CD4-positive, CD25-positive, alpha-beta regulatory T cell (primary cell): ENCODE measurements around the gene CALD1. TPM values are rescaled to one million over a fixed set of nuclear protein-coding genes. Genes with fewer than 3 reads are reported as not detected.

Experiments used
- ATAC-seq, 2 donors: fragments of 150-1000 bp; cut with Tn5 transposase; one replicate each; pipeline ENCODE4 v1.10.0; 2021; ENCODE audit warnings: low read depth in 2 of 2, moderate number of reproducible peaks in 2 of 2, moderate library complexity in 1 of 2
- DNase-seq, 3 donors: peaks; one replicate each; pipeline versions ENCODE4 v3.0.0 to v3.0.0-alpha.2; 2012 to 2022; ENCODE audit warnings: mixed read lengths in 1 of 3
- H3K27ac ChIP-seq: one replicate; pipeline ENCODE4 v1.7.0; 2013; ENCODE audit warnings: mild to moderate bottlenecking, low read length; ENCODE audit not compliant: insufficient read depth, poor library complexity, severe bottlenecking
- H3K27me3 ChIP-seq: one replicate; pipeline ENCODE4 v1.7.0; 2013; ENCODE audit warnings: low read length; ENCODE audit not compliant: control insufficient read depth, insufficient read depth
- H3K36me3 ChIP-seq: one replicate; pipeline ENCODE4 v1.7.0; 2013; ENCODE audit warnings: mild to moderate bottlenecking, low read length, moderate library complexity; ENCODE audit not compliant: control insufficient read depth, insufficient read depth
- H3K4me1 ChIP-seq: 2 replicates; pipeline ENCODE4 v1.7.0; 2013; ENCODE audit warnings: mild to moderate bottlenecking, low read length; ENCODE audit not compliant: insufficient read depth, control insufficient read depth, poor library complexity, severe bottlenecking
- H3K4me3 ChIP-seq: one replicate; pipeline ENCODE4 v1.7.0; 2013; ENCODE audit warnings: low read depth, mild to moderate bottlenecking, low read length, moderate library complexity
- H3K9me3 ChIP-seq, 2 experiments: 1 replicate in 1 of 2; 2 replicates in 1 of 2; pipeline ENCODE4 v1.7.0; 2013; ENCODE audit warnings: low read length in 2 of 2, mild to moderate bottlenecking in 1 of 2, moderate library complexity in 1 of 2; ENCODE audit not compliant: control insufficient read depth in 2 of 2
- H3K27ac Mint-ChIP-seq, 3 donors: one replicate each; pipeline ENCODE4 v1.8.0; 2020 to 2022; ENCODE audit warnings: mild to moderate bottlenecking in 3 of 3, mixed read lengths in 3 of 3, moderate library complexity in 2 of 3
- H3K27me3 Mint-ChIP-seq: one replicate; pipeline ENCODE4 v1.8.0; 2022; ENCODE audit warnings: mild to moderate bottlenecking, mixed read lengths
- H3K36me3 Mint-ChIP-seq: one replicate; pipeline ENCODE4 v1.8.0; 2020; ENCODE audit warnings: mixed read lengths
- H3K4me1 Mint-ChIP-seq, 4 donors: one replicate each; pipeline ENCODE4 v1.8.0; 2020 to 2022; ENCODE audit warnings: mixed read lengths in 4 of 4, mild to moderate bottlenecking in 1 of 4
- H3K4me3 Mint-ChIP-seq, 4 donors: one replicate each; pipeline ENCODE4 v1.8.0; 2020 to 2022; ENCODE audit warnings: mild to moderate bottlenecking in 4 of 4, mixed read lengths in 4 of 4, moderate library complexity in 3 of 4
- H3K9me3 Mint-ChIP-seq, 7 donors: one replicate each; pipeline ENCODE4 v1.8.0; 2020 to 2022; ENCODE audit warnings: mixed read lengths in 7 of 7, mild to moderate bottlenecking in 3 of 7, moderate library complexity in 2 of 7
- polyA plus RNA-seq, 4 donors: library from polyadenylated mRNA; unstranded; fragments of 300-500 nt; fragmentation: Illumina TruSeq; gene quantifications; one replicate each; pipeline ENCODE4 v1.2.3, GENCODE V29; 2021
- total RNA-seq: library from RNA; stranded (reverse); gene quantifications from one replicate; pipeline ENCODE4 v1.2.3, GENCODE V29; 2022

CALD1 gene
- total and polyA plus RNA-seq, 5 donors from 2014 or later, result 0.10 to 3.9 (median 0.17) TPM; not detected in 2

DNA sequence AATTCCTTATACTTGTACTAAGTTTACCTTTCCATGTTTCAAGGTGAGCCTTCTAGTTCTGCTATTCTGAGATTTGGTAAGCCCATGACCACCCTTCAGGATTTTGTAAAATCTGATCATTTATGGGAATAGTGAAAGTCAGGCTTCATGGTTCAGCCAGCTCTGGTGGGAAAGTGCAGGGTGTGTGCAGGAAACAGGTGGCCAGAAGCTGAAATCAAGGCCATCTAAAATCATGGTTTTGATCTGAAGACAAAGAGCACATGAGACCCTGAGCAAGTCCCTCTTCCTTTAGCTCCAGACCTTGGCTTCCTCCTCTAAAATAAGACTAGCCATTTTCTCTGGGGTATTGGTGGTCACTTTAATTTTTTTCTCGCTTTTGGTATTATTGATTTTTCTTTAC is 91.3 kb downstream of the CALD1 start:
- DNase-seq (no peak), ATAC-seq (no peak)
- Mint-ChIP-seq H3K9me3 (peaks cover 0 to 2% (median 0%) of the 10 kb centered on the region in 7 donors), H3K36me3 (no peaks in the 10 kb centered on the region), H3K4me1 (peaks cover 0 to 7% (median 0%) of the 10 kb centered on the region in 4 donors), H3K27ac (peak overlapping the region in 1 of 3 donors; percentile 48), H3K4me3 (no peak overlapping the region), H3K27me3 (peaks cover 9% of the 10 kb centered on the region)
- Histone ChIP-seq H3K36me3 (no peaks in the 10 kb centered on the region), H3K27me3 (no peaks in the 10 kb centered on the region), H3K9me3 (no peaks in the 10 kb centered on the region), H3K4me3 (no peak overlapping the region), H3K27ac (no peak overlapping the region), H3K4me1 (no peaks in the 10 kb centered on the region)

DNA sequence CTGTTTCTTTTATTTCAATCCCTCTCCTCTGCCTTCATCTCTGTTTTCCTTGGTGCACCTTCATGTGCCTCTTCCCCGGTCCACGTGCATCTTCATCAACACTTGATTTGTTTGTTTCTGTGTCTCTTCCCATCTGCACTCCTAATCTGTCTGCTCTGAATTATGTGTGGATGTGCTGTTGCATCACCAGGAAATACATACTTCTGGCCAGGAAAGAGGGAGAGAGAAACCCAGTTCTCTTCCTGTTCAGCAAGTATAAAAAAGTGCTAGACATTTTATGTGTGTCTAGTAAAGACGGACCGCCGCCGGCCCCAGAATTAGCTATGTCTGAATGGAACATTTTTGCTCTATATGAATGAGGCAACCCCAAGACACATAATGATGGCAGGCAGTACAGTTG is 93.8 kb downstream of the CALD1 start:
- Histone ChIP-seq H3K4me3 (no peak overlapping the region), H3K36me3 (no peaks in the 10 kb centered on the region), H3K27me3 (no peaks in the 10 kb centered on the region), H3K27ac (no peak overlapping the region), H3K9me3 (no peaks in the 10 kb centered on the region), H3K4me1 (no peaks in the 10 kb centered on the region)
- no peaks in the 10 kb centered on the region for H3K36me3 Mint-ChIP-seq
- peaks cover 0 to 4% (median 0%) of the 10 kb centered on the region in 4 donors for H3K4me1 Mint-ChIP-seq
- ATAC-seq, result no peak
- no peak overlapping the region for H3K27ac Mint-ChIP-seq
- H3K4me3 Mint-ChIP-seq, result no peak overlapping the region
- H3K9me3 Mint-ChIP-seq, result peaks cover 0 to 2% (median 0%) of the 10 kb centered on the region in 7 donors
- no peak for DNase-seq
- peaks cover 5% of the 10 kb centered on the region for H3K27me3 Mint-ChIP-seq

DNA sequence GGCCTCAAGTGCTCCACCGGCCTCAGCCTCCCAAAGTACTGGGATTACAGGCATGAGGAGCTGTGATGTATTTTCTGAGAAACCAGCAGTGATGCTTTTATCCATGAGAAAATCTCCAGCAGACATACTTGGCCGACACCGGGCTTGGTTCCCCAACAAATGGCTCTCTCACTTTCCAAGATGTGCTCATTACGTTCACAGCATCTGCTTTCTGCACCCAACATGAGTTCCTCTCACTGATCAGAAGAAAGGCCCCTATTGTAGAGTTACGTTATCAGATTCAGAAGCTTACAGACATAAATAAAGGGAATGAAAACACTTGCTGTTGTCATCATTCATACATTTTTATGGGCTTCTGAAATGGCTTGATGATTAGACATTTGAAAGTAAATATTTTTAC is 95.0 kb downstream of the CALD1 start:
- Mint-ChIP-seq H3K4me1 (peaks cover 0 to 4% (median 0%) of the 10 kb centered on the region in 4 donors), H3K4me3 (no peak overlapping the region), H3K36me3 (no peaks in the 10 kb centered on the region), H3K27ac (no peak overlapping the region), H3K9me3 (peaks cover 0 to 2% (median 0%) of the 10 kb centered on the region in 7 donors), H3K27me3 (peaks cover 5% of the 10 kb centered on the region)
- Histone ChIP-seq H3K27ac (no peak overlapping the region), H3K4me3 (no peak overlapping the region), H3K27me3 (no peaks in the 10 kb centered on the region), H3K9me3 (no peaks in the 10 kb centered on the region), H3K4me1 (no peaks in the 10 kb centered on the region), H3K36me3 (no peaks in the 10 kb centered on the region)
- ATAC-seq, result no peak
- DNase-seq, result no peak

GRCh38 chr7:134875867-134876266 is 96.4 kb downstream of the CALD1 start:
- Histone ChIP-seq H3K9me3 (no peaks in the 10 kb centered on the region), H3K4me1 (no peaks in the 10 kb centered on the region), H3K4me3 (no peak overlapping the region), H3K36me3 (no peaks in the 10 kb centered on the region), H3K27me3 (peaks cover 2% of the 10 kb centered on the region), H3K27ac (no peak overlapping the region)
- no peak for ATAC-seq
- Mint-ChIP-seq H3K9me3 (peaks cover 0 to 2% (median 0%) of the 10 kb centered on the region in 7 donors), H3K27me3 (peaks cover 5% of the 10 kb centered on the region), H3K27ac (no peak overlapping the region), H3K36me3 (no peaks in the 10 kb centered on the region), H3K4me3 (no peak overlapping the region), H3K4me1 (peaks cover 0 to 2% (median 0%) of the 10 kb centered on the region in 4 donors)
- DNase-seq, result no peak

- no peaks in the 10 kb centered on the region for H3K36me3 Mint-ChIP-seq
Measured at GRCh38 chr7:134878746-134879357, 99.4 kb downstream of the CALD1 start.

GRCh38 chr7:134879815-134880475 is 100.5 kb downstream of the CALD1 start:
- no peaks in the 10 kb centered on the region for H3K4me1 ChIP-seq
- H3K27me3 ChIP-seq, result peaks cover 2% of the 10 kb centered on the region
- no peak overlapping the region for H3K4me3 Mint-ChIP-seq
- no peak overlapping the region for H3K27ac ChIP-seq
- no peaks in the 10 kb centered on the region for H3K36me3 ChIP-seq
- H3K9me3 ChIP-seq, result no peaks in the 10 kb centered on the region
- H3K9me3 Mint-ChIP-seq, result no peaks in the 10 kb centered on the region
- no peaks in the 10 kb centered on the region for H3K36me3 Mint-ChIP-seq
- H3K4me3 ChIP-seq, result no peak overlapping the region
- ATAC-seq (no peak), DNase-seq (no peak)
- H3K4me1 Mint-ChIP-seq, result no peaks in the 10 kb centered on the region
- no peak overlapping the region for H3K27ac Mint-ChIP-seq
- no peaks in the 10 kb centered on the region for H3K27me3 Mint-ChIP-seq

More at GRCh38 chr7:134878746-134879357, 99.4 kb downstream of the CALD1 start:
- no peaks in the 10 kb centered on the region for H3K9me3 ChIP-seq
- ATAC-seq (no peak), DNase-seq (no peak)
- no peak overlapping the region for H3K27ac ChIP-seq
- H3K4me3 Mint-ChIP-seq, result no peak overlapping the region
- H3K27me3 Mint-ChIP-seq, result no peaks in the 10 kb centered on the region
- H3K4me3 ChIP-seq, result no peak overlapping the region
- H3K9me3 Mint-ChIP-seq, result no peaks in the 10 kb centered on the region
- no peaks in the 10 kb centered on the region for H3K4me1 ChIP-seq
- H3K27ac Mint-ChIP-seq, result no peak overlapping the region
- H3K36me3 ChIP-seq, result no peaks in the 10 kb centered on the region
- peaks cover 2% of the 10 kb centered on the region for H3K27me3 ChIP-seq
- no peaks in the 10 kb centered on the region for H3K4me1 Mint-ChIP-seq

DNA sequence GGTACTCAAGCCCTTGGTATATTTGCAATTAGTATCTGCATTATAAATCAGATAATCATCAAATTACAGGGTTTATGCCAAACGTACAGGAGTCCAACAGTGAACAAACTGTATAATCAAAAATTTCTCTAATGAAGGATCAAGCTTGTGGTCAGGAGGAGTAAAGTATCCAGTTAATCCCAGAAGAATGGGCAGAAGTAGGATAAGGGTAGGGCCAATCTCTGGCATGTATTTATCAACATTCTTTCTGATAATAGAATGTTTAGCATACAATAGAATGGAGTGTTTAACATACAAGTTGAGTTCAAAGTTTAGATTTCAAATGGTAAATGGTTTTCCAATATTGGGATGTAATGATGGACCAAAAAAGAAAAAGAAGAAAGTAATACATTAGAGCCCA is 103.0 kb downstream of the CALD1 start:
- Mint-ChIP-seq H3K36me3 (no peaks in the 10 kb centered on the region), H3K27ac (no peak overlapping the region), H3K4me1 (peaks cover 0 to 17% (median 4%) of the 10 kb centered on the region in 4 donors), H3K27me3 (no peaks in the 10 kb centered on the region), H3K4me3 (no peak overlapping the region), H3K9me3 (no peaks in the 10 kb centered on the region)
- Histone ChIP-seq H3K27ac (no peak overlapping the region), H3K36me3 (no peaks in the 10 kb centered on the region), H3K9me3 (no peaks in the 10 kb centered on the region), H3K4me1 (no peaks in the 10 kb centered on the region), H3K4me3 (no peak overlapping the region), H3K27me3 (peaks cover 2% of the 10 kb centered on the region)
- ATAC-seq (no peak), DNase-seq (no peak)

GRCh38 chr7:134885967-134886352 is 106.5 kb downstream of the CALD1 start:
- no peak overlapping the region for H3K27ac ChIP-seq
- DNase-seq, result no peak
- H3K9me3 ChIP-seq, result no peaks in the 10 kb centered on the region
- no peaks in the 10 kb centered on the region for H3K4me1 ChIP-seq
- H3K9me3 Mint-ChIP-seq, result peaks cover 0 to under 1% (median 0%) of the 10 kb centered on the region in 7 donors
- H3K4me3 Mint-ChIP-seq, result peak overlapping the region in 1 of 4 donors; percentile 32
- H3K36me3 Mint-ChIP-seq, result no peaks in the 10 kb centered on the region
- H3K36me3 ChIP-seq, result no peaks in the 10 kb centered on the region
- peaks cover 3% of the 10 kb centered on the region for H3K27me3 ChIP-seq
- no peak for ATAC-seq
- no peak overlapping the region for H3K4me3 ChIP-seq
- peak overlapping the region in 2 of 3 donors; percentile 4 to 32 for H3K27ac Mint-ChIP-seq
- no peaks in the 10 kb centered on the region for H3K27me3 Mint-ChIP-seq
- H3K4me1 Mint-ChIP-seq, result peaks cover 0 to 17% (median 4%) of the 10 kb centered on the region in 4 donors
